Fibroblast of lung (primary cell): ENCODE data around the gene SYTL3. TPM values are rescaled to one million over a fixed set of nuclear protein-coding genes. Genes with fewer than 3 reads are reported as not detected.

Source experiments
- DNase-seq, 2 donors: peaks; one replicate each; pipeline versions ENCODE4 v3.0.0 to v3.0.0-alpha.2; 2010; ENCODE audit warnings: low read depth in 2 of 2
- H2AFZ ChIP-seq: 2 replicates; pipeline ENCODE4 v1.5.1; 2012; ENCODE audit warnings: low read length, control low read depth, inconsistent platforms
- H3K27ac ChIP-seq: 2 replicates; pipeline ENCODE4 v1.5.1; 2011; ENCODE audit warnings: low read length, control low read depth; ENCODE audit not compliant: insufficient read depth
- H3K27me3 ChIP-seq: 2 replicates; pipeline ENCODE4 v1.5.1; 2011; ENCODE audit warnings: mild to moderate bottlenecking, low read length; ENCODE audit not compliant: control insufficient read depth, insufficient read depth
- H3K36me3 ChIP-seq: 2 replicates; pipeline ENCODE4 v1.5.1; 2011; ENCODE audit warnings: low read length; ENCODE audit not compliant: control insufficient read depth, insufficient read depth
- H3K4me1 ChIP-seq: 2 replicates; pipeline ENCODE4 v1.5.1; 2011; ENCODE audit warnings: low read length; ENCODE audit not compliant: control insufficient read depth, insufficient read depth; ENCODE audit errors: extremely low read depth
- H3K4me2 ChIP-seq: 2 replicates; pipeline ENCODE4 v1.5.1; 2011; ENCODE audit warnings: low read length, control low read depth; ENCODE audit not compliant: insufficient read depth; ENCODE audit errors: extremely low read depth
- H3K4me3 ChIP-seq, 4 experiments: fragments of 200-600 bp in 1 of 4; sonication (generic) in 1 of 4; replicated peaks in 1 of 4; 2 replicates each; pipeline ENCODE4 v1.5.1; 2011 to 2016; ENCODE audit warnings: low read length in 4 of 4, low read depth in 3 of 4, mild to moderate bottlenecking in 3 of 4, control low read depth in 2 of 4, inconsistent platforms in 1 of 4, mixed read lengths in 1 of 4; ENCODE audit not compliant: insufficient read depth in 1 of 4; ENCODE audit errors: control extremely low read depth in 1 of 4
- H3K79me2 ChIP-seq: 2 replicates; pipeline ENCODE4 v1.5.1; 2012; ENCODE audit warnings: mild to moderate bottlenecking, low read length, inconsistent platforms; ENCODE audit not compliant: control insufficient read depth, insufficient read depth
- H3K9ac ChIP-seq: 2 replicates; pipeline ENCODE4 v1.5.1; 2011; ENCODE audit warnings: mild to moderate bottlenecking, low read length, control low read depth; ENCODE audit not compliant: insufficient read depth
- H3K9me3 ChIP-seq: 2 replicates; pipeline ENCODE4 v1.5.1; 2012; ENCODE audit warnings: low read depth, low read length; ENCODE audit not compliant: control insufficient read depth, insufficient read depth
- H4K20me1 ChIP-seq: 2 replicates; pipeline ENCODE4 v1.5.1; 2011; ENCODE audit warnings: low read length; ENCODE audit not compliant: control insufficient read depth, insufficient read depth; ENCODE audit errors: extremely low read depth
- CTCF ChIP-seq, 2 donors: IDR thresholded peaks in 1 of 2; conservative IDR thresholded peaks in 1 of 2; 1 replicate in 1 of 2; 2 replicates in 1 of 2; pipeline ENCODE4 v1.5.1; 2011 to 2012; ENCODE audit warnings: low read length in 2 of 2, control low read depth in 1 of 2, inconsistent platforms in 1 of 2, low read depth in 1 of 2, mild to moderate bottlenecking in 1 of 2
- EZH2 ChIP-seq: IDR thresholded peaks from 2 replicates; pipeline ENCODE4 v1.5.1; 2012; ENCODE audit warnings: low read length, control low read depth, mild to moderate bottlenecking; ENCODE audit errors: missing control alignments
- polyA plus RNA-seq, 2 donors: library from polyadenylated mRNA; depleted of rRNA in 1 of 2; stranded (reverse) in 1 of 2; unstranded in 1 of 2; fragments of >200 nt; gene quantifications; 2 replicates each; pipeline ENCODE4 v1.2.1, GENCODE V29; 2011 to 2012; ENCODE audit warnings: missing spikeins in 1 of 2
- total RNA-seq: library from RNA; depleted of rRNA; stranded (reverse); fragments of >200 nt; gene quantifications from 2 replicates; pipeline ENCODE4 v1.2.1, GENCODE V29; 2014

SYTL3 gene
- total and polyA plus RNA-seq, 2 donors (not counting 1 experiment from before 2014, with no cell fraction given) = 0.76 to 4.6 TPM

- Histone ChIP-seq H3K27ac (no peak overlapping the region), H3K27me3 (no peaks in the 10 kb centered on the region), H4K20me1 (no peaks in the 10 kb centered on the region), H3K36me3 (no peaks in the 10 kb centered on the region), H2AFZ (peak overlapping the region; percentile 20), H3K79me2 (no peaks in the 10 kb centered on the region), H3K4me1 (peaks cover 8% of the 10 kb centered on the region), H3K4me3 (peak overlapping the region in 1 of 4 experiments; percentile 26), H3K9me3 (no peaks in the 10 kb centered on the region), H3K4me2 (peak overlapping the region; percentile 87), H3K9ac (no peak overlapping the region)
- peak; percentile 77 to 85 for DNase-seq
- peak in 1 of 2 donors; percentile 22 for TF ChIP-seq CTCF (conservative IDR thresholded peaks at IDR 0.05 in 1 of 2, IDR thresholded peaks at IDR 0.05 in 1 of 2; ENCODE audit: low read depth in 1 of 2, low read length in 2 of 2)
- TF ChIP-seq EZH2 = no peak
Measured at GRCh38 chr6:158708239-158708638, 58.4 kb downstream of the SYTL3 start.

- Histone ChIP-seq H3K27me3 (no peaks in the 10 kb centered on the region), H4K20me1 (no peaks in the 10 kb centered on the region), H3K36me3 (no peaks in the 10 kb centered on the region), H2AFZ (no peak overlapping the region), H3K9me3 (no peaks in the 10 kb centered on the region), H3K27ac (no peak overlapping the region), H3K4me3 (no peak overlapping the region), H3K4me1 (peaks cover 8% of the 10 kb centered on the region), H3K79me2 (no peaks in the 10 kb centered on the region), H3K9ac (no peak overlapping the region), H3K4me2 (no peak overlapping the region)
- no peak for DNase-seq
- TF ChIP-seq EZH2 (no peak), CTCF (conservative IDR thresholded peaks at IDR 0.05 in 1 of 2, IDR thresholded peaks at IDR 0.05 in 1 of 2; ENCODE audit: low read depth in 1 of 2, low read length in 2 of 2) (no peak)
Measured at GRCh38 chr6:158709809-158710208, 60.0 kb downstream of the SYTL3 start.

- Histone ChIP-seq H3K4me2 (peak overlapping the region; percentile 1), H3K4me1 (peaks cover 8% of the 10 kb centered on the region), H3K27me3 (no peaks in the 10 kb centered on the region), H4K20me1 (no peaks in the 10 kb centered on the region), H2AFZ (peak overlapping the region; percentile 25), H3K79me2 (no peaks in the 10 kb centered on the region), H3K9me3 (no peaks in the 10 kb centered on the region), H3K4me3 (peak overlapping the region; percentile 1 to 50 (median 6)), H3K9ac (no peak overlapping the region), H3K27ac (peak overlapping the region; percentile 67), H3K36me3 (no peaks in the 10 kb centered on the region)
- DNase-seq = peak; percentile 50 to 88
- TF ChIP-seq CTCF (conservative IDR thresholded peaks at IDR 0.05 in 1 of 2, IDR thresholded peaks at IDR 0.05 in 1 of 2; ENCODE audit: low read depth in 1 of 2, low read length in 2 of 2) (no peak), EZH2 (no peak)
Measured at GRCh38 chr6:158711264-158711663, 61.4 kb downstream of the SYTL3 start.
